ENCODE data around the gene PAMR1. TPM values are rescaled to one million over a fixed set of nuclear protein-coding genes. Genes with fewer than 3 reads are reported as not detected.
"Not testable (repeated sequence)": the region's sequence is repeated elsewhere in the genome, so short reads cannot be mapped to it uniquely, and the experiment has no call there.

Gene PAMR1
- total RNA-seq, 1 experiment from 2014 or later, result 0.62 TPM

DNA sequence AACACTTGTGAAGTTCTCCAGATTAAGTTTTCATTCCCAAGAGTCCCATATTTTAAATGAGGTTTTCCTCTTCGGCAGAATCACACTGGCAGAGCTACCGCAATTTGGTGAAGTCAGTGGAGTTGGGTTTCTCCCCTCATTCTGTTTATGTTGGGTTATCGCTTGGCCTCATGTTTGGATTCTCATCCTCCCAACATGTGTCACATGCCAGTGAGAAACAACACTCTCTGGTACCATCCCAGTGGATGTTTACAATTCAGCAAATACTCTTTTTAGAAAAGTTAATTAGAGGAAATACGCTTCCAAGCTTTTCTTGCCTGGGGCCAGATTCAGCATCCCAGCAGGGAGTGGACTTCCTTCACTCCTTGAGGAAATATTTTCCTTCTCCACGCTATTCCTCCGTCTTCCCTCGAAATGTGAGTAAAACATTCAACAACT, 2.1 kb downstream of the PAMR1 start:
- DNase-seq (ENCODE audit: low spot score), result peak; percentile 81
- TF ChIP-seq, protein P1, sequence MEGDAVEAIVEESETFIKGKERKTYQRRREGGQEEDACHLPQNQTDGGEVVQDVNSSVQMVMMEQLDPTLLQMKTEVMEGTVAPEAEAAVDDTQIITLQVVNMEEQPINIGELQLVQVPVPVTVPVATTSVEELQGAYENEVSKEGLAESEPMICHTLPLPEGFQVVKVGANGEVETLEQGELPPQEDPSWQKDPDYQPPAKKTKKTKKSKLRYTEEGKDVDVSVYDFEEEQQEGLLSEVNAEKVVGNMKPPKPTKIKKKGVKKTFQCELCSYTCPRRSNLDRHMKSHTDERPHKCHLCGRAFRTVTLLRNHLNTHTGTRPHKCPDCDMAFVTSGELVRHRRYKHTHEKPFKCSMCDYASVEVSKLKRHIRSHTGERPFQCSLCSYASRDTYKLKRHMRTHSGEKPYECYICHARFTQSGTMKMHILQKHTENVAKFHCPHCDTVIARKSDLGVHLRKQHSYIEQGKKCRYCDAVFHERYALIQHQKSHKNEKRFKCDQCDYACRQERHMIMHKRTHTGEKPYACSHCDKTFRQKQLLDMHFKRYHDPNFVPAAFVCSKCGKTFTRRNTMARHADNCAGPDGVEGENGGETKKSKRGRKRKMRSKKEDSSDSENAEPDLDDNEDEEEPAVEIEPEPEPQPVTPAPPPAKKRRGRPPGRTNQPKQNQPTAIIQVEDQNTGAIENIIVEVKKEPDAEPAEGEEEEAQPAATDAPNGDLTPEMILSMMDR (conservative IDR thresholded peaks at IDR 0.05; ENCODE audit: low read depth, low read length), result no peak
- no peak for TF ChIP-seq EZH2 (IDR thresholded peaks at IDR 0.05; ENCODE audit: borderline replicate concordance, low read depth, low read length, poor library complexity, severe bottlenecking)
- peaks cover 77% of the 10 kb centered on the region for H3K27me3 ChIP-seq (replicated peaks; ENCODE audit: insufficient read depth, low read depth, low read length, poor library complexity)
- BruUV-seq (replicated peaks), result no TSS peak
- H3K27ac ChIP-seq (ENCODE audit: low read depth, low read length, poor library complexity, severe bottlenecking), result no peak overlapping the region
- POLR2A ChIA-PET (ENCODE audit: low non-redundant PET), result interaction anchor here (0.6 kb wide), 1 partner anchor 428 kb away, joined by 3 read pairs; no protein-coding TSS in a partner anchor
- CTCF ChIA-PET, result no interaction called here
- H3K4me3 ChIP-seq (ENCODE audit: low read depth, low read length, poor library complexity, severe bottlenecking), result no peak overlapping the region
- intact Hi-C loops (cut with micrococcal nuclease; ENCODE audit: unreplicated experiment), result no loop called here
- no peaks in the 10 kb centered on the region for H3K36me3 ChIP-seq (ENCODE audit: insufficient read depth, low read length, poor library complexity, severe bottlenecking)
- no peaks in the 10 kb centered on the region for H3K9me3 ChIP-seq (ENCODE audit: low read depth, low read length, poor library complexity, severe bottlenecking)
- peaks cover 16% of the 10 kb centered on the region for H3K4me1 ChIP-seq (ENCODE audit: insufficient read depth, low read length, poor library complexity, severe bottlenecking)

- Histone ChIP-seq H3K4me1 (ENCODE audit: insufficient read depth, low read length, poor library complexity, severe bottlenecking) (peaks cover 16% of the 10 kb centered on the region), H3K27me3 (replicated peaks; ENCODE audit: insufficient read depth, low read depth, low read length, poor library complexity) (peaks cover 85% of the 10 kb centered on the region)
- CTCF ChIA-PET; H3K36me3 ChIP-seq (ENCODE audit: insufficient read depth, low read length, poor library complexity, severe bottlenecking); POLR2A ChIA-PET (ENCODE audit: low non-redundant PET); H3K4me3 ChIP-seq (ENCODE audit: low read depth, low read length, poor library complexity, severe bottlenecking); intact Hi-C loops (cut with micrococcal nuclease; ENCODE audit: unreplicated experiment); H3K27ac ChIP-seq (ENCODE audit: low read depth, low read length, poor library complexity, severe bottlenecking); H3K9me3 ChIP-seq (ENCODE audit: low read depth, low read length, poor library complexity, severe bottlenecking); BruUV-seq (replicated peaks); DNase-seq (ENCODE audit: low spot score): not testable (repeated sequence)
Observed at GRCh38 chr11:35522091-35522490, 3.3 kb downstream of the PAMR1 start.

DNA sequence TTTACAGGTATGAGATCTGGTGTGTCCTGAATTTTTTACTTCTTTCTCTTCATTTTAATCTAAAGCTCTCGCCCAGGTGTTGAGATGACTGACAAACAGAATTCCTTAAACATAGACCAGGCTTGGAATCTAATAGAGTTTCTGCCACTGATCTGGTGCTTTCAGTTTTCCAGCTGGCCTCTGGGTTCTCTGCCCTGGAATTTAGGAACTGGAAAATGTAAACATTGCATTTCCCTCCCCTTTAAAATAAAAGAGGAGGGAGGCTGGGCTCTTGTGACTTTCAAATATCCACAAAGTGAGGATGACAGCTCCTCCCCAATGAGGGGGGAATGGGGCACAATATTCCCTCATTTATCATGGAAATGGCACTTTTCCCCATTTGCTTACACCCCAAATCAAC, 5.0 kb downstream of the PAMR1 start:
- no TSS peak for BruUV-seq (replicated peaks)
- Histone ChIP-seq H3K4me1 (ENCODE audit: insufficient read depth, low read length, poor library complexity, severe bottlenecking) (peaks cover 12% of the 10 kb centered on the region), H3K9me3 (ENCODE audit: low read depth, low read length, poor library complexity, severe bottlenecking) (no peaks in the 10 kb centered on the region), H3K36me3 (ENCODE audit: insufficient read depth, low read length, poor library complexity, severe bottlenecking) (no peaks in the 10 kb centered on the region), H3K27ac (ENCODE audit: low read depth, low read length, poor library complexity, severe bottlenecking) (no peak overlapping the region), H3K27me3 (replicated peaks; ENCODE audit: insufficient read depth, low read depth, low read length, poor library complexity) (peaks cover 89% of the 10 kb centered on the region), H3K4me3 (ENCODE audit: low read depth, low read length, poor library complexity, severe bottlenecking) (no peak overlapping the region)
- ChIA-PET POLR2A (ENCODE audit: low non-redundant PET) (no interaction called here), CTCF (interaction anchor here (0.6 kb wide), 1 partner anchor 536 kb away, joined by 8 read pairs; no protein-coding TSS in a partner anchor)
- no peak for DNase-seq (ENCODE audit: low spot score)
- no peak for TF ChIP-seq EZH2 (IDR thresholded peaks at IDR 0.05; ENCODE audit: borderline replicate concordance, low read depth, low read length, poor library complexity, severe bottlenecking)
- TF ChIP-seq, protein P1 (conservative IDR thresholded peaks at IDR 0.05; ENCODE audit: low read depth, low read length), result no peak
- intact Hi-C loops (cut with micrococcal nuclease; ENCODE audit: unreplicated experiment), result no loop called here

- Histone ChIP-seq H3K4me1 (ENCODE audit: insufficient read depth, low read length, poor library complexity, severe bottlenecking) (peaks cover 7% of the 10 kb centered on the region), H3K9me3 (ENCODE audit: low read depth, low read length, poor library complexity, severe bottlenecking) (no peaks in the 10 kb centered on the region), H3K36me3 (ENCODE audit: insufficient read depth, low read length, poor library complexity, severe bottlenecking) (no peaks in the 10 kb centered on the region), H3K27me3 (replicated peaks; ENCODE audit: insufficient read depth, low read depth, low read length, poor library complexity) (peaks cover 78% of the 10 kb centered on the region), H3K4me3 (ENCODE audit: low read depth, low read length, poor library complexity, severe bottlenecking) (no peak overlapping the region), H3K27ac (ENCODE audit: low read depth, low read length, poor library complexity, severe bottlenecking) (no peak overlapping the region)
- BruUV-seq (replicated peaks), result no TSS peak
- CTCF ChIA-PET, result no interaction called here
- DNase-seq (ENCODE audit: low spot score), result no peak
- intact Hi-C loops (cut with micrococcal nuclease; ENCODE audit: unreplicated experiment), result no loop called here
- POLR2A ChIA-PET (ENCODE audit: low non-redundant PET), result no interaction called here
- TF ChIP-seq, protein P1 (conservative IDR thresholded peaks at IDR 0.05; ENCODE audit: low read depth, low read length), result no peak
- no peak for TF ChIP-seq EZH2 (IDR thresholded peaks at IDR 0.05; ENCODE audit: borderline replicate concordance, low read depth, low read length, poor library complexity, severe bottlenecking)
Observed at GRCh38 chr11:35518766-35519165, 6.7 kb downstream of the PAMR1 start.

Data from A673 (cell line).